ENCODE data around the gene PLA2G2F. TPM values are rescaled to one million over a fixed set of nuclear protein-coding genes. Genes with fewer than 3 reads are reported as not detected.
A peak's percentile ranks its signal among the peaks of the same experiment; 100 is the strongest.

PLA2G2F gene
- total and polyA plus RNA-seq, 9 of the 15 experiments (the other 6 are each of a cell fraction or from before 2014, with no cell fraction given) = not detected

GRCh38 chr1:20187103-20187812, 48.1 kb downstream of the PLA2G2F start (continued):
- TF ChIP-seq CEBPB (tag; IDR thresholded peaks at IDR 0.05) = no peak

- Histone ChIP-seq H3K9ac (ENCODE audit: insufficient read depth in 1 of 2, low read depth in 2 of 2, low read length in 2 of 2) (peak overlapping the region; percentile 57 to 89; a peak in 3 of 4 replicates), H2AFZ (ENCODE audit: low read depth, low read length) (peak overlapping the region; percentile 6; the same call in 1 of the 2 replicates), H3K9me3 (replicated peaks; ENCODE audit: control insufficient read depth, insufficient read depth, low read depth, low read length) (no peaks in the 10 kb centered on the region), H3K4me2 (ENCODE audit: insufficient read depth, low read length) (peak overlapping the region; percentile 87), H3K9me1 (ENCODE audit: control insufficient read depth, insufficient read depth, low read length) (no peaks in the 10 kb centered on the region), H3K27me3 (ENCODE audit: control insufficient read depth in 2 of 2, insufficient read depth in 2 of 2, low read length in 2 of 2) (no peaks in the 10 kb centered on the region), H3K4me1 (replicated peaks in 1 of 2; ENCODE audit: control insufficient read depth in 2 of 2, insufficient read depth in 2 of 2, low read length in 2 of 2) (peaks cover 71 to 83% of the 10 kb centered on the region in 2 experiments), H3K79me2 (ENCODE audit: control insufficient read depth, insufficient read depth, low read length) (peaks cover 46% of the 10 kb centered on the region), H3K36me3 (ENCODE audit: control insufficient read depth, insufficient read depth, low read length) (peaks cover 28% of the 10 kb centered on the region; the same call in 2 of the 3 replicates), H4K20me1 (replicated peaks; ENCODE audit: control insufficient read depth, insufficient read depth, low read length) (no peaks in the 10 kb centered on the region), H3K4me3 (peak overlapping the region; percentile 74), H3K27ac (ENCODE audit: extremely low read depth, low read depth, low read length) (peak overlapping the region; percentile 95)
- 0% methylated on average over 4 of the region's 4 CpGs for WGBS (ENCODE audit: insufficient coverage, low coverage, missing lambda C conversion rate)
- in situ Hi-C loops (cut with MboI) = no loop called here
- ChIA-PET POLR2A (interaction anchor here (0.6 to 2.2 kb wide), 9 partner anchors 9 to 888 kb away, joined by 3 to 15 read pairs (median 4); no protein-coding TSS in a partner anchor), CTCF (ENCODE audit: low intra/inter-chr PET ratio) (no interaction called here)
- DNase-seq (ENCODE audit: extremely low read depth in 1 of 4, low spot score in 3 of 4) (peak; percentile 62 to 95 (median 74)), ATAC-seq (peak; percentile 28), FAIRE-seq (peak; percentile 93)
- BruUV-seq (replicated peaks) = no TSS peak
- intact Hi-C loops (cut with micrococcal nuclease) = no loop called here
- TF ChIP-seq ZNF589 (CRISPR knock-in tag; IDR thresholded peaks at IDR 0.05; ENCODE audit: low read depth) (peak; percentile 77; the same call in 1 of the 2 replicates), ARID2 (IDR thresholded peaks at IDR 0.05) (0 out of 2 replicates have a peak, but pooled peaks have one; percentile 51), PKNOX1 (IDR thresholded peaks at IDR 0.05) (peak; percentile 65), ZNF79 (CRISPR knock-in tag; IDR thresholded peaks at IDR 0.05; ENCODE audit: low read depth) (no peak), CCNT2 (IDR thresholded peaks at IDR 0.05; ENCODE audit: borderline replicate concordance, extremely low read depth, insufficient read length, low read depth, low read length) (peak; percentile 23), KDM2B (CRISPR knock-in tag; IDR thresholded peaks at IDR 0.05) (no peak), E2F6 (IDR thresholded peaks at IDR 0.05; ENCODE audit: borderline replicate concordance in 1 of 2, extremely low read depth in 1 of 2, insufficient read depth in 1 of 2, insufficient read length in 1 of 2, low read depth in 1 of 2, low read length in 1 of 2, poor library complexity in 1 of 2, severe bottlenecking in 1 of 2) (peak in 1 of 2 experiments; percentile 15), SAP30 (IDR thresholded peaks at IDR 0.05; ENCODE audit: borderline replicate concordance, insufficient read depth, low read depth, low read length, poor library complexity, severe bottlenecking) (no peak), TBL1XR1 (IDR thresholded peaks at IDR 0.05; ENCODE audit: low read length in 2 of 2) (peak; percentile 37 to 75; a peak in 3 of 4 replicates), SOX6 (IDR thresholded peaks at IDR 0.05) (peak; percentile 42; the same call in 1 of the 2 replicates), KAT2B (IDR thresholded peaks at IDR 0.05; ENCODE audit: low read depth, low read length) (no peak), STAG1 (CRISPR knock-in tag; IDR thresholded peaks at IDR 0.05; ENCODE audit: borderline replicate concordance) (no peak), ETV1 (tag; conservative IDR thresholded peaks at IDR 0.05; ENCODE audit: low read depth) (no peak), STAT5A (IDR thresholded peaks at IDR 0.05; ENCODE audit: borderline replicate concordance, low read length) (peak; percentile 53)
- TF ChIP-seq, protein P1, sequence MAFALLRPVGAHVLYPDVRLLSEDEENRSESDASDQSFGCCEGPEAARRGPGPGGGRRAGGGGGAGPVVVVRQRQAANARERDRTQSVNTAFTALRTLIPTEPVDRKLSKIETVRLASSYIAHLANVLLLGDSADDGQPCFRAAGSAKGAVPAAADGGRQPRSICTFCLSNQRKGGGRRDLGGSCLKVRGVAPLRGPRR (CRISPR knock-in tag; IDR thresholded peaks at IDR 0.05) = no peak
Measured at GRCh38 chr1:20187813-20188454, 48.8 kb downstream of the PLA2G2F start.

Data from K562 (cell line).